GM21717 (cell line): ENCODE data around the gene CIC.

ENCODE experiments used
- ATAC-seq: cut with Tn5 transposase; IDR thresholded peaks from one replicate; pipeline ENCODE4 v1.9.1; 2021; ENCODE audit warnings: mild to moderate bottlenecking, moderate library complexity; ENCODE audit not compliant: unreplicated experiment

The CIC gene

GRCh38 chr19:42286349-42287016 is 17.4 kb downstream of the CIC start:
- ATAC-seq, result no peak

DNA sequence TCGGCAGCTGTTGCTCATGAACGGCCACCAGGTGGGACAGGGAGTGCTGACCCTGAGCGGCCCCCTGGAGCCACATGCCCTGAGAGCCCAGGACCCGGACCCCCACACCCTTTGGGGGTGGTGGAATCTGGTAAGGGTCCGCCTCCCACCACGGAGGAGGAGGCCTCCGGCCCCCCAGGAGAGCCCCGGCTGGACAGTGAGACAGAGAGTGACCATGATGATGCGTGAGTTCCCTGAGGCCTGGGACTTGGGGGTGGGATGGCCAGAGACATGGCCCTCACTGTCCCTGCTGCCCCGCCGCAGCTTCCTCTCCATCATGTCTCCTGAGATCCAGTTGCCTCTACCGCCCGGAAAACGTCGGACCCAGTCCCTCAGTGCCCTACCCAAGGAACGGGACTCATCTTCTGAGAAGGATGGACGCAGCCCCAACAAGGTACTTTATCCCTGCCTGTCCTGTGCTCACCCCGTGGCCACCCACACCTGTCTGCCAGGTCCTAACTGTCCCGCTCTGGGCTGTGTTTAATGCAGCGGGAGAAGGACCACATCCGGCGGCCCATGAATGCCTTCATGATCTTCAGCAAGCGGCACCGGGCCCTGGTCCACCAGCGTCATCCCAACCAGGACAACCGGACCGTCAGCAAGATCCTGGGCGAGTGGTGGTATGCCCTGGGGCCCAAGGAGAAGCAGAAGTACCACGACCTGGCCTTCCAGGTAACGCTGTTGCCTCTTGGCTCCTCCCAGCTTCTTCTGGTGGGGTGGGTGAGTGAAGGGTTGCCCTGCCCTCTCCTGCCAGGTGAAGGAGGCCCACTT is 18.2 kb downstream of the CIC start:
- no peak for ATAC-seq

DNA sequence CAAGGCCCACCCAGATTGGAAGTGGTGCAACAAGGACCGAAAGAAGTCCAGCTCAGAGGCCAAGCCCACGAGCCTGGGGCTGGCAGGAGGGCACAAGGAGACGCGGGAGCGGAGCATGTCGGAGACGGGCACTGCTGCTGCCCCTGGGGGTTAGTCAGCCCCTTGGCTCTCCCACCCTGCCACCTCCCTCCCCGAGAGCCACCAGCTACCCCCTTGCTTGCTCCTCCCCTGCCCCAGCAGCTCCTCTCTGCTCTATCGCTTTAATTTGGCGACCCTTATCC is 18.7 kb downstream of the CIC start:
- no peak for ATAC-seq

DNA sequence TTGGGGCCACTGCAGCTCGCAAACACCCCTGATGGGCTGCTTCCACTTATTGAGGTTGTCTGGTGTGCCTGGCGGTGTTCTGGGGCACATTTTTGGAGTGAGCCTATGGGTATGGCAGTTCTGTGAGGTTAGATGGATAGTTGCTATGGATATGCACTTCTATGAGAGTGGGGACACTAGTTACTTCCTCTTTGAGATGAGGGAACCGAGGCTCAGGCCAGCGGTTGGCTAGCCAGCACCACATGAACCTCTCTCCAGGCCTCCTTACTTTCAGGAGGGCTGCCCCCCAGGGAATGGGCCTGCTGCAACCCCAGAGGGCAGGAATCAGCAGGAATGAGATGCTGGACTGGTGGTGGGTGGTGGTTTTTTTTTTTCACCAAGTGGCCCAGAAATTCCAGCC is 19.3 kb downstream of the CIC start:
- no peak for ATAC-seq

GRCh38 chr19:42288881-42289555 is 20.0 kb downstream of the CIC start:
- ATAC-seq, result no peak

DNA sequence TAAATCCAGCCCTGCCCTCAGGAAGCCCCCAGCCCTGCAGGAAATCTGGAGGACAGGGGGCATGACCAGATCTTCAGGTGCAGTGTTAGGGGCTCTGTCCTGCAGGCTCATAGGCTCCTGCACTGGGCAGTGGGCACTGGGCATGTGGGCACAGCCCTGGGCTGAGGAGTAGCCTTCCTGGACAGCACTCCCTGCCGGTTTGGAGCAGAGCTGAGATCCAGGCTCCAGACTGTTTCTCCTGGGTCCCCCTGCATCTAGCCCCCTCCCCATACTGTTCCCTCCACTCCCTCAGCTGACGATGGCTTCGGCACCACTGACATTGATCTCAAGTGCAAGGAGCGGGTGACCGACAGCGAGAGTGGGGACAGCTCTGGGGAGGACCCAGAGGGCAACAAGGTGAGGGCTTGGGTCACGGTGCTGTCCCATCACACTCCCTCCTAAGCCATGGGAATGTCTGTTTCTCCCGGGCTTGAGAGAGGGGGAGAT is 20.5 kb downstream of the CIC start:
- no peak for ATAC-seq

- ATAC-seq, result no peak
These were observed 21.1 kb downstream of the CIC start for GRCh38 chr19:42290136-42290522.

- ATAC-seq, result no peak
These were observed 21.7 kb downstream of the CIC start for GRCh38 chr19:42290523-42291434.

GRCh38 chr19:42291435-42291810 is 22.4 kb downstream of the CIC start:
- no peak for ATAC-seq

GRCh38 chr19:42292042-42292960 is 23.2 kb downstream of the CIC start:
- ATAC-seq, result no peak

DNA sequence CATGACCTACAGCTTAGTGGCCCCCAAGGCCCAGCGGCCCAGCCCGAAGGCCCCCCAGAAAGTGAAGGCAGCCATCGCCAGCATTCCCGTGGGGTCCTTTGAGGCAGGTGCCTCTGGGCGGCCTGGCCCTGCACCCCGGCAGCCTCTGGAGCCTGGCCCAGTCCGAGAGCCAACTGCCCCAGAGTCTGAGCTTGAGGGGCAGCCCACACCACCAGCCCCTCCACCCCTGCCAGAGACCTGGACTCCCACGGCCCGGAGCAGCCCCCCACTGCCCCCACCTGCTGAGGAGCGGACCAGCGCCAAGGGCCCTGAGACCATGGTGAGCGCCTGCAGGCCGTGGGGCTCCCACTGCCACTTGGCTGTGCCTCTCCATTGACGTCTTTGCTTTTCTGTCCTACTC is 23.9 kb downstream of the CIC start:
- ATAC-seq, result no peak

DNA sequence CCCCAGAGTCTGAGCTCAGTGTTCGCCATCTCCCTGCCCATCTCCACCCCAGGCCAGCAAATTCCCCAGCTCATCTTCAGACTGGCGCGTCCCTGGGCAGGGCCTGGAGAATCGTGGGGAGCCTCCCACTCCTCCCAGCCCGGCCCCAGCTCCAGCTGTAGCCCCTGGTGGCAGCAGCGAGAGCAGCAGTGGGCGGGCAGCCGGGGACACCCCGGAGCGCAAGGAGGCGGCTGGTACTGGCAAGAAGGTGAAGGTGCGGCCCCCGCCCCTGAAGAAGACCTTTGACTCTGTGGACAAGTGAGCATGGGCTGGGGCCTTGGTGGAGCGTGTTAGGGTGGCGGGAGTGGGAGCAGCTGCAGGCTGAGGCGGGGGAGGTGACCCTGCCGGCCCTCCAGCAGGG is 24.5 kb downstream of the CIC start:
- no peak for ATAC-seq

- no peak for ATAC-seq
These were observed 24.9 kb downstream of the CIC start for GRCh38 chr19:42293948-42294347.

DNA sequence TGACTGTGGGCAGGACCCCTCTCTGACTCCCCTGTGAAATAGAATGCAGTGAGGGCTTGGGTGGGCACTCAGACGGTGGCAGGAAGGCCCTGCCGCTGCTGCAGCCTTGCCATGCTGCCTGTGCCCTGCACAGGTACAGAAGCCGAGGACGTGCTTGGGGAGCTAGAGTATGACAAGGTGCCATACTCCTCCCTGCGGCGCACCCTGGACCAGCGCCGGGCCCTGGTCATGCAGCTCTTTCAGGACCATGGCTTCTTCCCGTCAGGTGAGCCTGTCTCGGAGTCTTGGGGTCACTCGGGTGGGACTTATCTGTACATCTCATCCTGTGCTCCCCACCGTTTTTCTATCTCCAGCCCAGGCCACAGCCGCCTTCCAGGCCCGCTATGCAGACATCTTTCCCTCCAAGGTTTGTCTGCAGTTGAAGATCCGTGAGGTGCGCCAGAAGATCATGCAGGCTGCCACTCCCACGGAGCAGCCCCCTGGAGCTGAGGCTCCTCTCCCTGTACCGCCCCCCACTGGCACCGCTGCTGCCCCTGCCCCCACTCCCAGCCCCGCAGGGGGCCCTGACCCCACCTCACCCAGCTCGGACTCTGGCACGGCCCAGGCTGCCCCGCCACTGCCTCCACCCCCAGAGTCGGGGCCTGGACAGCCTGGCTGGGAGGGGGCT is 25.6 kb downstream of the CIC start:
- ATAC-seq, result no peak

DNA sequence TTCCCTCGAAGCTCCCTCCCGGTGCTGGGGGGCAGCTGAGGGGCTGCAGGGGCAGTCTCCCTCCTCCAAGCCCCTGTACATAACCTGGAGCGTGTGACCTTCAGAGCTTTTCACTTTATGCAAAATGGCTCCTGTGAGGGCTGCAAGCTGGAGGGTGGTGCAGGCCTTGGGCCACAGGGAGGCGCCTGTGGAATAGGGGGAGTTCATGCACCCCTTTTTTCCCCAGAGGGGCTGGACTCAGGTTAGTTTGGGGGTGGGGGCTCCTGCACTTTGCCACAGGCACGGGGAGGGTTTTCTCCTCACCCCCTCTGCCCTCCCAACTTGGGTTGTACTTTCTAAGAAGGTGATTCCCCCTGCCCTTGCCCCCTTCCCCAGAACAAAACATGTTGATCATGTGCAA is 26.3 kb downstream of the CIC start:
- no peak for ATAC-seq

DNA sequence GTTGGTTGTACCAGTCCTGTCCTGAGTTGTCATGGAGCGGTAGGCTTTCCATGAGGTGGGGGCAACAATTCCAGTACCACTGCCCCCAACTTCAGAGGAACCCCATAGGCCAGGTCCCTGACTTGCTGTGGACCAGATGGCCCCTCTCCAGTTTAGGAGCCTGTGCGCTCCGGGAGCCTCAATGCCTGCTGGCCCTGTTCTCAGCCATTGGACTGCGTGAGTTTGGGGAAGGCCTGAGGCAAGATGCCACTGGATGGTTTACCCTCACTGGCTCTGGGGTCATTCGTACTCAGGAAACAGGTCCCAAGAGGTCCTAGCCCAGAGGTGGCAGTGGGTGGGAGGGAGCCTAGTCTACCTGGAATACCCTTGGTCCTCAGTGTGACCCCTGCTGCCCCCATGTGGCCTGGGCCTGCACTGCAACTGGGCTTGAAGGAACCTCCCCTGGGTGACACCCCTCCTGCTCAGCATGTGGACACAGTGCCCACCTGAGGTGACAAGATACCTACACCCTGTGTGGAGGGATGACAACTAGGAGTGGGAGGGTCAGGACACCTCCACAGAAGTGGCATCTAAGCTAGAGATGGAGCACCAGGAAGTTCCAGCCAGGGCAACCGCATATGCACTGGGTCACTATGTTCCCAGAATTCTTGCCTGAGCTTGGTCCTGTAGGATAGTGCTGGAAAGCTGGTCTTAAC is 26.9 kb downstream of the CIC start:
- ATAC-seq, result no peak

DNA sequence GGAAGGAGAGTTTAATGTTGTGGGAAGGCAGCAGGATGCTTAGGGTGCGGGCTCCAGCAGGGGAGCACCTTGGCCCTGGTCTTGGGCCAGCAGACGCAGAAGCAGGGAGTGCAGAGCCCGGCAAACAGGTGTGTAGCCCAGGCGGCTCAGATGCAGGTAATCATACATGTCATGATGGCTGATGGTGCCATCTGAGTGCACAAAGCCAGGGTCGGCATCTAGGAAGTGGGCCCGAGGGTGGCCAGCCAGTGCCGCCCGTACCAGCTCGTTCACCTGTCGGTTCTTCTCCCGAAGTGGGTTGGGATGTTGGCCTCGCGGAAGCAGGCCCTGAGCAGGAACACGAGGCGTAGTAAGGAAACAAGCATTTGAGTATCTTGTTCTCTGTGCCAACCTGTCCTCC is 28.0 kb downstream of the CIC start:
- ATAC-seq, result no peak

- peak; percentile 14 for ATAC-seq
These were observed 32.7 kb downstream of the CIC start, which contains the start of gene PRR19 for GRCh38 chr19:42301646-42302203. TSS of gene PRR19 (plus strand) at chr19:42302132. CDS start at chr19:42309585, 7,453 bp downstream.

DNA sequence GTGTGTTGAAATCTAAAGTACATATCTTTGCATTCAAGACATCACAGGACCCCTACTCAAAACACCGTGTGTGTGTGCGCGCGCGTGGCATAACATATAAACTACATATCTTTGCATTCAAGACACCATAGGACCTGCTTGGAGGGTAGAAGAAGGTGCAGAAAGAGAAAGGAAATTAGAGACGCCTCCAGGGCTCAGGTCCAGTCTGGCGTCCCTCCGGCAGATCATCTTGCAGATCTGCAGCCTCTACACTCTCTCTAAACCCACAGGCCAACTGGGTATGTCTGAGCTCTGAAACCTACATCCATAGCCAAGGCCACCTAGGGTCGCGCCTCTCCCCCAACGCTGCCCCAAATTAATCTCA is 34.0 kb downstream of the CIC start:
- ATAC-seq, result no peak
